Raji (cell line): ENCODE results near the gene DEF6.

Experiments used
- POLR2A ChIP-seq: IDR thresholded peaks from 2 replicates; pipeline ENCODE4 v1.6.1; 2011; ENCODE audit warnings: low read depth, low read length, control low read depth; ENCODE audit not compliant: insufficient read depth

Gene DEF6

DNA sequence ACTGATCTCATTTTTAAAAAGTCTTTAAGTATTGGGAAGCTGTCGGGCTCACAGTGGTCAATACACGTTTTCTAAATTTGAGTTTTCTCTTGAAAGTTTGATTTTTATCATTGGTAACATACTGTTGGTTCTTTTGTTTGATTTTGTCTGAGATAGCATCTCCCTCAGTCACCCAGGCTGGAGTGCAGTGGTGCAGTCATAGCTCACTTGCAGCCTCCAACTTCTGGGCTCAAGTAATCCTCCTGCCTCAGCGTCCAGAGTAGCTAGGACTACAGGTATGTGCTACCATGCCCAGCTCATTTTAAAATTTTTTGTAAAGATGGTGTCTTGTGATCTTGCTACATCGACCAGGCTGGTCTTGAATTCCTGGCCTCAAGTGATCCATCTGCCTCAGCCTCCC lies 53.8 kb downstream of the DEF6 start:
- TF ChIP-seq POLR2A: no peak

DNA sequence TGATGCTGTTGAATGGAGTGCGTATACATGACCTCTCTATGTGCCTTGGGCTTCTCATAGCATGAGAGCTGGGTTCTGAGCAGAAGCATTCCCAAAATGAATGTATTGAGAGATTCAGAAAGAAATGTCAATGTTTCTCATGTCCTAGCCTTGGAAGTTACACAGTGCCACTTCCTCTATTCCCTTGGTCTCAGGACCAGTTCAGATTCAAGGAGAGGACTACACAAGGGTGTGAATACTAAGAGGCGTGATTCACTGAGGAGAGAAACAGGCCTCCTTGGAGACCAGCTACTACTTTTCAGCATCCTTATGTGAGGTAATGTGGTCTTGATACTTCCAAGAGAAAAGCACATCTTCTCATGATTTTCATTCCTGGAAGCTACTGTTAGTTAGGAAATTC lies 55.1 kb downstream of the DEF6 start:
- TF ChIP-seq POLR2A: no peak

DNA sequence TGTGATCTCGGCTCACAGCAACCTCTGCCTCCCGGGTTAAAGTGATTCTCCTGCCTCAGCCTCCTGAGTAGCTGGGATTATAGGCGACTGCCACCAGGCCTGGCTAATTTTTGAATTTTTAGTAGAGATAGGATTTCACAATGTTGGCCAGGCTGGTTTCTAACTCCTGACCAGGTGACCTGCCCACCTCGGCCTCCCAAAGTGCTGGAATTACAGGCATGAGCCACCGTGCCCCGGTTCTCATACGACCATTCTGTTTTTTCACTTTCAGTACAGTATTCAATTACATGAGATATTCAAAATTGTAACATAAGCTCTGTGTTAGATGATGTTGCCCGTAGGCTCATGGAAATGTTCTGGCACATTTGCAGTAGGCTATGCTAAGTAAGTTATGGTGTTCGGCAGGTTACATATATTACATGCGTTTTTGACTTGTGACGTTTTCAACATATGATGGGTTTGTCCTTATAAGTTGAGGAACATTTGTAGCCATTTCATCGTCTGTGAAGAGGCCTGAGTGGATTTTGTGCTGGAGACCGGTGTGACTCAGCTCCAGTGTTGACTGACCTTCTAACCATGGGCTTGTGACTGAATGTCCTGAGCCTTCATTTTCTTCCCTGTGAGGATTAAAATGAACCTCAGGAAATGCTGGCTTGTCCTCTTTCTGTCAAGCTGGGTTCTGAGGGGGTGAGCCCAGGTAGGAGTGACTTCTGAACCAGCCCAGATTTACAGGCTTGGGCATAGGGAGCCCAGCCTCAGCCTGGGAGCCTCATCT lies 56.9 kb downstream of the DEF6 start:
- TF ChIP-seq POLR2A: no peak

DNA sequence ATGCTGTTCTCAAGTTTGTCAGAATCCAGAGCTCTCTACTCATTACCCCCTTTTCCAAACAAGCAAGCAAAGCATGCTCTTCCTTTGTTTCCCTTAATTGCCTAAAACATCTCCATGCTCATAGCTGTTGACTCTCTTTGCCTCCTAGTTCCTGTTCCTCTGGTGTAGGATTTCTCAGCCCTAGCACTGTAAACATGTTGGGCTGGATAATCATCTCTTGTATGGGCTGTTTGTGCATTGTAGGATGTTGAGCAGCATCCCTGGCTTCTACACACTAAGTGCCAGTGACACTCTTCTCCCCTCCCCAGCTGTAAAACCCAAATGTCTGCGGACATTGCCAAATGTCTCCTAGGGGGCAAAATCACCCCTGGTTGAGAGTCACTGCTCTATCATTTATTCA lies 58.8 kb downstream of the DEF6 start:
- TF ChIP-seq POLR2A: no peak

DNA sequence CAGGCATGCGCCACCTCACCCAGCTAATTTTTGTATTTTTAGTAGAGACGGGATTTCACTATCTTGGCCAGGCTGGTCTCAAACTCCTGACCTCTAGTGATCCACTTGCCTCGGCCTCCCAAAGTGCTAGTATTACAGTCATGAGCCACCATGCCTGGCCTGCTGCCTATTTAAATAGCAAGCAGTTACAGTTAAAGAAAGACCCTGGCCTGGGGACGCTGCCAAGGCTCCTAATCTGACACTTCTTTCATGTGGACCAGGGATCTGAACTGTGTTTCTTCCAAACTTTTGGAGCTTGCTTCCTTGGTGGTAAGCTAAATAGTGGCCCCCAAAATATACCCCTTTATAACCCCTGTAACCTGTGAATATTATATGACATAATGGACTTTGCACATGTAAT lies 60.1 kb downstream of the DEF6 start:
- no peak for TF ChIP-seq POLR2A

DNA sequence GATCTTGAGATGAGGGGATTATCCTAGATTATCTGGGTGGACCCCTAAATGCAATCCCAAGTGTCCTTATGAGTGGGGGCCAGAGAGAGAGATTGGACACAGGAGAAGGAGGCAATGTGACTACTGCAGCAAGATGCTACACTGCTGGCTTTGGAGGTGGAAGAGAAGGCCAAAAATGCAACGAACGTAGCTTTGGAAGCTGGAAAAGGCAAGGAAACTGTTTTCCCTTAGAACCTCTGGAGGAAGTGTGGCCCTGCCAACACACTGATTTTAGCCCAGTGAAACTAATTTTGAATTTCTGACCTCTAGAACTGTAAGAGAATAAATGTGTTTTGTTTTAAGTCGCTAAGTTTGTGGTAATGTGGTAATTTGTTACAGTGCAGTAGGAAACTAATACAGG lies 60.5 kb downstream of the DEF6 start:
- no peak for TF ChIP-seq POLR2A

DNA sequence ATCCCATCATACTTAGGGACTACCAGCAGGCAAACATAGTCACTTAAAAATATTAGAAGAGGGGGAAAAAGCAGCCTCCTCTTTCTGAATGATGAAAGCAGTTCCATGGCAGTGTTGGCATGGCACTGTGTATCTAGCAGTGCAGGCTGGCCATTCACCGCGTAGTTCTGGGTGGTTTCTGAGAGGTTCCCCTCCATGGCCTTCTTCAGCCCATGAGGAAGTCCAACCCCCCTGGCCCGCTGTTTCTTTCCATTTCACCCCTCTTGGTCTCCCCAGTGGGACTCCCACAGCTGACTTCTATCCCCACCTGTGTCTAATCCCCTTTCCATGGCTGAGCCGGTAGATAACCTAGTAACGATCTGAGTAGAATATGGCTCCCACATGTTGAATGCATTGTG lies 61.7 kb downstream of the DEF6 start:
- no peak for TF ChIP-seq POLR2A

DNA sequence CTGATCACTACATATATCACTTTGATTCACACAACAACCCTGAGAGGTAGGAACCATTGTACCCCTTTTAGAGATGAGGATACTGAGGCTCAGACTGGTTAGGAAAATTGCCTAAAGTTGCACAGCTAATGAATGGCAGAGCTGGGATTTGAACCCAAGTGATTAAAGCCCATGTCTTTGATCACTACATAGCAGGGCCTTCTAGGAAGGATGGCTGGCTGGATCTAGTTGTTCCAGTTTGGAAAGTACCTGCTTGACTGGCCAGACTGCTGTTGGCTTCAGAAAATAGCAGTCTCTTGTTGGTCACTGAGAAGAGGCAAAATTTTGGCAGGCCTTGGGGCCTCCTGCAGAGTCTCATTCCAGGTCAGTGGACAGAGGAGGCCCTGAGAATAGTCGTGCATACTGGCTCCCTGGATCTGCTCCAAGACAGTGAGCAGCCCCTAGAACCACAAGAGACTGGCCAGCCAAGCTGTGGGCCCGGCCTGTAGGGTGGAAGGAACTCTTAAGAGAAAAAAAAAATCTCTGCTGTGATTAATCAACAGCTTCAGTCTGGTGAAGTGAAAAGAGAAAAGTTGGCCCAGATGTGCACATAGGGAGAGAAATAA lies 62.2 kb downstream of the DEF6 start:
- no peak for TF ChIP-seq POLR2A

DNA sequence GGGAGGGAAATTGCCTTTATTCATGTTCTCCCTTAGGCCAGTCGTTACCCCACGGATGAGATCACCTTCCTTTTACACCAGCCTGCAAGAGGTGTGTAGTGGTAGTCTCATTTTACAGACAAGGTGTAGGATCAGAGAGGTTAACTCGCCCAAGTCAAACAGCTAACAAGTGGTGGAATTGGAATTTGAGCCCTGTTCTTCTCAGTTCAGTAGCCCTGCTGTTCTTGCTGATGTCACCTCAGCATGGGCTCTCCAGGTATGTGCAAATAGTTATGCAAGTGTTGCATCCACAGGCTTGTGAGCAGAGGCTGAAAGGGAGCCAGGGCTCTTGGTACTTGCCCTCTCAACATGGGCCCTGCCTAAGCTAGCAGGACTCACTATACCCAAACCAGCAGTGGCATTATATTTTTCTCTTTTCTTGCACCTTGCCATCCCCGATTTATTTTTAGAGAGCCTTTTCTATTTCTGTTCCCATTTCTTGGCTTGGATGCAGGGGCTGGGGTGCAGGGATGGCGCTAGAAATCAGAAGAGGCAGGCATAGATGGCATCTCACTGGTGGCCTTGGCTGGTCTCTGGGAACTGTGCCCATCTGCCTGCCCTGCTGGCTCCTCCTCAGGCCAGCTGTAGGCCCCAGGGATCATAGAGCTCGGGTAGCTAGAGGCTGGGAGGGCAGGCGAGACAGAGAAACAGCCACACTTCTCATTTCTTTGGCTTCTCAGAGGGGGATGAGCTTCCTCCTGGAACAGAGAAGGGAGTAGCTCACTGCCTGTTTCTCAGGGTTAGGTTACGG lies 62.9 kb downstream of the DEF6 start:
- TF ChIP-seq POLR2A: no peak

DNA sequence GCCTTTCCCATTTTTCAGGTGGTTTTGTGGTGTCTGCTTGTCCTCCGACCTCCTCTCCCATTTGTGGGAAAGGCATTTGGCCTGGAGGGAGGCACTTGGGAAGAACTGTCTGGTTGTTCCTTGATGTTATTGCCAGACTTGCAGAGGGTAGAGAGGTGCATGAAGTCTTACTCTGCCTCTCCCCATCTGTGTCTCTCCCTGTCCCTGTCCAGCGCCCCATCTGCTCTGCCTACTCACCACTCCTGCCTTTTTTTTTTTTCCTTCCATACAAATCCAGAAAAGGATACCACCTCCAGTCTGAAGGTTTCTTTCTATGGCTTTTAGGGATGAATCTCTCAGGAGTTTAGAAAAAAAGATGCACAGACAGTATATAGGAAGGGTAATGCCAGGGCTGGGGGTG lies 64.6 kb downstream of the DEF6 start:
- no peak for TF ChIP-seq POLR2A

DNA sequence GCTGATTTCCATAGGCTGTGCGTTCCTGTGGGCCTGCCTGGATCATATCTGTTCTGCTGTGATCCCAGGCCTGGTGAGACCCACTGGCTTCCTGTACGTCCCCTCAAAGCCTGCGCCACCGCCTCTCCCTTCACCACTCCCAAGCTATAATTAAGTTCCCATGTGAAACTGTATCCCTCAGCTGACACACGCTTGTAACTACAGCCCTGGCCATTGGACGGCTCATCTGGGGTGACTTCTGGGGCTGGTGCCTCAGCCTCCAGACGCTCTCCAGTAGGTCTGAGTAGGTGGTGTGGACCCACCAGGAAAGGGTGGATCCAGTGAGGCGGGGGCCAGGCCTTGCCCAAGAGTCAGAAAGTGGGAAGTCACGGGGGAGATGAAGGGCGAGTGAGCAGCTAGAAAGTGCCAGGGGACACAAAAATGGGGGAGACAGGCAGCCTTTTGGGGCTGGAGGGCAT lies 65.7 kb downstream of the DEF6 start:
- no peak for TF ChIP-seq POLR2A

DNA sequence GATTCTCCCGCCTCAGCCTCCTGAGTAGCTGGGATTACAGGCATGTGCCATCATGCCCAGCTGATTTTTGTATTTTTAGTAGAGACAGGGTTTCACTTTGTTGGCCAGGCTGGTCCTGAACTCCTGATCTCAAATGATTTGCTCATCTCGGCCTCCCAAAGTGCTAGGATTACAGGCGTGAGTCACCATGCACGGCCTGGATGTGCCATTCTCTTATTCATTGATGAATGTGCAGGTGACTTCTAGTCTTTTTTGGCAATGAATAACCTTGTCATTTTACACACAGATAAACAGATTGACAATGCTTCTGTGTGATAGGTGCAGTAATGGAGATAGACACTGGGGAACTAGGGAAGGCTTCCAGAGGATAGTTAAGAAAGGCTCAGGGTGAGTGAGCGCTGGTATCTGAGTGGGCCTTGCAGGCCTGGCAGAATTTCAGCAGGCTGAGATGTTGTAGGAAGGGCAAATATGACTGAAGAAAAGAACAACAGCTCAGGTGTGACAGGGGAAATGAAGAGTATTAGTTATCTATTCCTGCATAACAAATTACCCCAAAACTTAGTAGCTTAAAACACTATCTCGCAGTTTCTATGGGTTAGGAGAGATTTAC lies 68.1 kb downstream of the DEF6 start:
- no peak for TF ChIP-seq POLR2A

DNA sequence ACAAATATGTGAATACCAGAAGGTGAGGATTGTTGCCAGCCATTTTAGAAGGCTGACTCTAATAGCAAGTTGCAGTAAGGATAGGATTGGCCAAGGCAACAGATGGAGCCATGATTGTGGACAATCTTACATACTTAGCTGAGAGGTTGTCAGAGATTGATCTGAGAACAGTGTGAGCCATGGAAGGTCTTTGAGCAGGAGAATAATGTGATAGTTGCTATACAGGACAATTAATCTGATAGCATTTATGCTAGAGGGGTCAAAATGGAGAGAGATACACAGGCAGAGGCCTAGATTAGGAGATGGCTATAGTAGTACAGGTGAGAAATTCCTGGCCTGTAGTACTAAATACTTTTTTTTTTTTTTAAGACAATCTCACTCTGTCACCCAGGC lies 68.6 kb downstream of the DEF6 start:
- no peak for TF ChIP-seq POLR2A

DNA sequence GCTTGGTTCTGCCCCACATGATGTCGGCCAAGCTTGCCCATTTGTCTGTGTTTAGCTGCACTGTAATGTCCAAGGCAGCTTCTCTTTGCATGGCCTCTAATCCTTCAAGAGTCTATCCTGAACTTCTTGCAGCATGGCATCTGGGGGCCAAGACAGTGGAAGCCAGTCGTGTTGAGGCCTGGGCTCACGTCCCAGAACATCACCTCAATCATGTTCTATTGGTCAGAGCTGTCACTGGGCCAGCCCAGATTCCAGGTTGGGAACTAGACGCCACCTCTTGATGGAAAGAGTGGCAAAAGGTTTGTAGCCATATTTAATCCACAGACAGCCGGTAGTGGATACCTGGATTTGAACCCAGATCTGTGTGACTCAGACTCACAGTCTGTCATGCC lies 70.0 kb downstream of the DEF6 start:
- no peak for TF ChIP-seq POLR2A

DNA sequence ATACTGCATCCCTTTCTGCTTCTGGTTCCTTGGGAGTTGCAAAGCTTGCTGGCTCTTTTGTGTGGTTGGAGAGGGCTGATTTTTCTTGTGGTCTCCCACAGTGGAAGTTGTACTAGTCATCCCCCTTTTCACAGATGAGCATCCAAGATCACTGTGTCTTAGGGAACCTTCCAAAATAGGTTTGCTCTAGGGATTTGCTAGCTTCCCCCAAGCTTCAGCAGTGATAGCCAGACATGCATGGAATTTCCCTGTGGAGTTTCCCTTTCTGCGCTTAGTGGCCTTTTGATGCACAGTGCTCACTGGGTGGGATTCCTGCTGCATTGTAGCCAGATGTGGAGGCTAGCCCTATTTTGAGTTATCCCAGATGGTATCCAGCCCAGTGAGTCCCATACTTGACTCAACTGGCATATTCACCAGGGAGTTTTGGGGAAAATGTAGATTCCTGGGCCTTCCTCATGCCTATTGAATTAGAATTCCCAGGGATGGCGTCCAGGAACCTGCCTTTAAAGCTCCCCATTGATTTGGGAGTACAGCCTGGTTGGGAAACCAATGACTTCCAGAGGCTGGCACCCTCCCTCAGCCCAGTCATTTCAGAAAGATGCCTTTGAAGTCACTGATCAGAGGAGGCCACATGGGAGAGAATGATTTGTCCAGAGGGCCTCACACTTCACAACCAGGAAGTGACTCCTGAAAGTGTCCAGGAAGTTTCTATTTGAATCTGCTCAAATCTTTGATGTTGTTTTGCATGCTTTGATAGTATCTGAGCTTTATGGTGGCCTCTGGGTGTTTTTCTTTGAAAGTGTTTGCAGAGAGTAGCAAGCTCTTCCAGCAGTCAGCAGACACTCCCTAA lies 70.6 kb downstream of the DEF6 start:
- no peak for TF ChIP-seq POLR2A
